Neural crest cell (in vitro differentiated cells): ENCODE results near the gene KCNIP3. TPM values are rescaled to one million over a fixed set of nuclear protein-coding genes. Genes with fewer than 3 reads are reported as not detected.

Experiments used
- DNase-seq: peaks from one replicate; pipeline ENCODE4 v3.0.0; 2021; ENCODE audit warnings: low read depth, mixed read lengths, low spot score
- H3K27ac Mint-ChIP-seq: one replicate; pipeline ENCODE4 v1.8.0; 2021; ENCODE audit warnings: mild to moderate bottlenecking, mixed read lengths; ENCODE audit not compliant: unreplicated experiment
- H3K27me3 Mint-ChIP-seq: 2 replicates; pipeline ENCODE4 v1.8.0; 2021; ENCODE audit warnings: low read depth, mild to moderate bottlenecking, mixed read lengths
- H3K36me3 Mint-ChIP-seq: 2 replicates; pipeline ENCODE4 v1.8.0; 2021; ENCODE audit warnings: low read depth, mild to moderate bottlenecking, mixed read lengths
- H3K4me1 Mint-ChIP-seq: 2 replicates; pipeline ENCODE4 v1.8.0; 2021; ENCODE audit warnings: mixed read lengths
- H3K4me3 Mint-ChIP-seq: one replicate; pipeline ENCODE4 v1.8.0; 2021; ENCODE audit warnings: mild to moderate bottlenecking, mixed read lengths
- H3K9me3 Mint-ChIP-seq: 2 replicates; pipeline ENCODE4 v1.8.0; 2021; ENCODE audit warnings: mixed read lengths
- CTCF ChIP-seq: fragments of 200-600 bp; sonication (generic); conservative IDR thresholded peaks from 2 replicates; pipeline ENCODE4 v1.5.0; 2021; ENCODE audit warnings: antibody characterized with exemption, mild to moderate bottlenecking
- total RNA-seq: library from RNA; stranded (reverse); gene quantifications from 2 replicates; pipeline ENCODE4 v1.2.1, GENCODE V29; 2021

The KCNIP3 gene
- total RNA-seq, 1 donor from 2014 or later = 2.9 TPM

- H3K9me3 Mint-ChIP-seq = no peaks in the 10 kb centered on the region
- H3K27ac Mint-ChIP-seq = peak overlapping the region; percentile 12
- DNase-seq = no peak
- H3K4me1 Mint-ChIP-seq = peaks cover 19% of the 10 kb centered on the region
- H3K27me3 Mint-ChIP-seq = no peaks in the 10 kb centered on the region
- no peaks in the 10 kb centered on the region for H3K36me3 Mint-ChIP-seq
- H3K4me3 Mint-ChIP-seq = no peak overlapping the region
- no peak for TF ChIP-seq CTCF
Measured at GRCh38 chr2:95312543-95313201, 15.5 kb downstream of the KCNIP3 start.

- no peaks in the 10 kb centered on the region for H3K27me3 Mint-ChIP-seq
- H3K9me3 Mint-ChIP-seq = no peaks in the 10 kb centered on the region
- no peaks in the 10 kb centered on the region for H3K36me3 Mint-ChIP-seq
- peaks cover 19% of the 10 kb centered on the region for H3K4me1 Mint-ChIP-seq
- TF ChIP-seq CTCF = no peak
- no peak overlapping the region for H3K27ac Mint-ChIP-seq
- no peak overlapping the region for H3K4me3 Mint-ChIP-seq
- DNase-seq = no peak
Measured at GRCh38 chr2:95313296-95314131, 16.4 kb downstream of the KCNIP3 start.

GRCh38 chr2:95314598-95314963 lies 17.4 kb downstream of the KCNIP3 start:
- Mint-ChIP-seq H3K4me3 (no peak overlapping the region), H3K4me1 (peaks cover 19% of the 10 kb centered on the region), H3K27me3 (no peaks in the 10 kb centered on the region), H3K36me3 (no peaks in the 10 kb centered on the region), H3K9me3 (no peaks in the 10 kb centered on the region), H3K27ac (no peak overlapping the region)
- no peak for TF ChIP-seq CTCF
- DNase-seq = no peak

- peak; percentile 33 for DNase-seq
Measured at GRCh38 chr2:95314964-95315611, 17.9 kb downstream of the KCNIP3 start.

More at GRCh38 chr2:95314964-95315611, 17.9 kb downstream of the KCNIP3 start:
- peak; percentile 70 for TF ChIP-seq CTCF
- Mint-ChIP-seq H3K4me3 (no peak overlapping the region), H3K27ac (no peak overlapping the region), H3K9me3 (no peaks in the 10 kb centered on the region), H3K27me3 (no peaks in the 10 kb centered on the region), H3K4me1 (peaks cover 19% of the 10 kb centered on the region), H3K36me3 (no peaks in the 10 kb centered on the region)
